Panc1 (cell line): ENCODE results near the gene ANAPC1.
"Not testable (repeated sequence)": the region's sequence is repeated elsewhere in the genome, so short reads cannot be mapped to it uniquely, and the experiment has no call there.

Source experiments
- CTCF ChIP-seq: fragments of 450-650 bp; IDR thresholded peaks from 2 replicates; pipeline ENCODE4 v1.5.1; 2017; ENCODE audit warnings: mild to moderate bottlenecking
- POLR2AphosphoS5 ChIP-seq: IDR thresholded peaks from 2 replicates; pipeline ENCODE4 v1.6.1; 2012; ENCODE audit warnings: mild to moderate bottlenecking, low read depth, low read length, moderate library complexity
- TCF7L2 ChIP-seq: IDR thresholded peaks from 2 replicates; pipeline ENCODE4 v1.6.1; 2011; ENCODE audit warnings: mild to moderate bottlenecking, low read depth, low read length, inconsistent platforms
- TF ChIP-seq, protein P1 (sequence below), 2 experiments: IDR thresholded peaks; 2 replicates each; pipeline ENCODE4 v1.6.1; 2011 to 2012; ENCODE audit warnings: low read depth in 2 of 2, control low read depth in 1 of 2, low read length in 1 of 2, mild to moderate bottlenecking in 1 of 2, moderate library complexity in 1 of 2; ENCODE audit not compliant: insufficient read depth in 1 of 2

- not testable (repeated sequence) for TF ChIP-seq CTCF, POLR2AphosphoS5, TCF7L2
- TF ChIP-seq, protein P1, sequence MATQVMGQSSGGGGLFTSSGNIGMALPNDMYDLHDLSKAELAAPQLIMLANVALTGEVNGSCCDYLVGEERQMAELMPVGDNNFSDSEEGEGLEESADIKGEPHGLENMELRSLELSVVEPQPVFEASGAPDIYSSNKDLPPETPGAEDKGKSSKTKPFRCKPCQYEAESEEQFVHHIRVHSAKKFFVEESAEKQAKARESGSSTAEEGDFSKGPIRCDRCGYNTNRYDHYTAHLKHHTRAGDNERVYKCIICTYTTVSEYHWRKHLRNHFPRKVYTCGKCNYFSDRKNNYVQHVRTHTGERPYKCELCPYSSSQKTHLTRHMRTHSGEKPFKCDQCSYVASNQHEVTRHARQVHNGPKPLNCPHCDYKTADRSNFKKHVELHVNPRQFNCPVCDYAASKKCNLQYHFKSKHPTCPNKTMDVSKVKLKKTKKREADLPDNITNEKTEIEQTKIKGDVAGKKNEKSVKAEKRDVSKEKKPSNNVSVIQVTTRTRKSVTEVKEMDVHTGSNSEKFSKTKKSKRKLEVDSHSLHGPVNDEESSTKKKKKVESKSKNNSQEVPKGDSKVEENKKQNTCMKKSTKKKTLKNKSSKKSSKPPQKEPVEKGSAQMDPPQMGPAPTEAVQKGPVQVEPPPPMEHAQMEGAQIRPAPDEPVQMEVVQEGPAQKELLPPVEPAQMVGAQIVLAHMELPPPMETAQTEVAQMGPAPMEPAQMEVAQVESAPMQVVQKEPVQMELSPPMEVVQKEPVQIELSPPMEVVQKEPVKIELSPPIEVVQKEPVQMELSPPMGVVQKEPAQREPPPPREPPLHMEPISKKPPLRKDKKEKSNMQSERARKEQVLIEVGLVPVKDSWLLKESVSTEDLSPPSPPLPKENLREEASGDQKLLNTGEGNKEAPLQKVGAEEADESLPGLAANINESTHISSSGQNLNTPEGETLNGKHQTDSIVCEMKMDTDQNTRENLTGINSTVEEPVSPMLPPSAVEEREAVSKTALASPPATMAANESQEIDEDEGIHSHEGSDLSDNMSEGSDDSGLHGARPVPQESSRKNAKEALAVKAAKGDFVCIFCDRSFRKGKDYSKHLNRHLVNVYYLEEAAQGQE (IDR thresholded peaks at IDR 0.05; ENCODE audit: insufficient read depth in 1 of 2, low read depth in 2 of 2, low read length in 1 of 2): not testable (repeated sequence)
Observed at GRCh38 chr2:111750641-111751040, 133.4 kb downstream of the ANAPC1 start.
